HG03108 (cell line): Measurements from ENCODE around the gene SERPINH1.
A peak's percentile ranks its signal among the peaks of the same experiment; 100 is the strongest.
"Not testable (repeated sequence)": the region's sequence is repeated elsewhere in the genome, so short reads cannot be mapped to it uniquely, and the experiment has no call there.

ENCODE experiments used
- ATAC-seq: cut with Tn5 transposase; IDR thresholded peaks from one replicate; pipeline ENCODE4 v1.9.1; 2021; ENCODE audit warnings: moderate library complexity; ENCODE audit not compliant: unreplicated experiment

Gene SERPINH1

GRCh38 chr11:75572744-75573143, 10.7 kb downstream of the SERPINH1 start:
- no peak for ATAC-seq

GRCh38 chr11:75574698-75575602, 12.9 kb downstream of the SERPINH1 start:
- ATAC-seq = no peak

GRCh38 chr11:75576017-75576416, 14.0 kb downstream of the SERPINH1 start:
- no peak for ATAC-seq

- no peak for ATAC-seq
Measured at GRCh38 chr11:75576499-75576918, 14.5 kb downstream of the SERPINH1 start.

GRCh38 chr11:75577207-75577606, 15.2 kb downstream of the SERPINH1 start:
- ATAC-seq = no peak

- ATAC-seq = no peak
Measured at GRCh38 chr11:75578977-75579376, 16.9 kb downstream of the SERPINH1 start.

GRCh38 chr11:75579841-75580240, 17.8 kb downstream of the SERPINH1 start:
- no peak for ATAC-seq

GRCh38 chr11:75582506-75582894, 20.4 kb downstream of the SERPINH1 start:
- ATAC-seq = no peak

GRCh38 chr11:75582895-75583717, 21.1 kb downstream of the SERPINH1 start:
- ATAC-seq = peak; percentile 78

GRCh38 chr11:75583718-75584658, 21.9 kb downstream of the SERPINH1 start:
- no peak for ATAC-seq

- ATAC-seq = not testable (repeated sequence)
Measured at GRCh38 chr11:75584659-75585292, 22.7 kb downstream of the SERPINH1 start.

- ATAC-seq = no peak
Measured at GRCh38 chr11:75585293-75585670, 23.2 kb downstream of the SERPINH1 start.

- ATAC-seq = no peak
Measured at GRCh38 chr11:75586395-75586794, 24.3 kb downstream of the SERPINH1 start.

GRCh38 chr11:75588051-75588481, 26.0 kb downstream of the SERPINH1 start:
- ATAC-seq = no peak

GRCh38 chr11:75589051-75589450, 27.0 kb downstream of the SERPINH1 start:
- no peak for ATAC-seq

- ATAC-seq = no peak
Measured at GRCh38 chr11:75589933-75590332, 27.9 kb downstream of the SERPINH1 start.

GRCh38 chr11:75591371-75591770, 29.3 kb downstream of the SERPINH1 start:
- ATAC-seq = no peak

GRCh38 chr11:75591966-75592365, 29.9 kb downstream of the SERPINH1 start:
- no peak for ATAC-seq

- ATAC-seq = no peak
Measured at GRCh38 chr11:75592715-75593114, 30.7 kb downstream of the SERPINH1 start.

GRCh38 chr11:75593286-75593915, 31.3 kb downstream of the SERPINH1 start:
- ATAC-seq = no peak
